GM10266 (cell line): ENCODE measurements around the gene PIK3C2G.

Experiments
- DNase-seq: peaks from one replicate; pipeline ENCODE4 v3.0.0; 2012; ENCODE audit errors: extremely low spot score
- TF ChIP-seq, protein P1 (sequence below): IDR thresholded peaks from 2 replicates; pipeline ENCODE4 v1.5.1; 2012; ENCODE audit warnings: mild to moderate bottlenecking, low read depth; ENCODE audit not compliant: control insufficient read depth, insufficient read depth; ENCODE audit errors: missing control alignments

Gene PIK3C2G

DNA sequence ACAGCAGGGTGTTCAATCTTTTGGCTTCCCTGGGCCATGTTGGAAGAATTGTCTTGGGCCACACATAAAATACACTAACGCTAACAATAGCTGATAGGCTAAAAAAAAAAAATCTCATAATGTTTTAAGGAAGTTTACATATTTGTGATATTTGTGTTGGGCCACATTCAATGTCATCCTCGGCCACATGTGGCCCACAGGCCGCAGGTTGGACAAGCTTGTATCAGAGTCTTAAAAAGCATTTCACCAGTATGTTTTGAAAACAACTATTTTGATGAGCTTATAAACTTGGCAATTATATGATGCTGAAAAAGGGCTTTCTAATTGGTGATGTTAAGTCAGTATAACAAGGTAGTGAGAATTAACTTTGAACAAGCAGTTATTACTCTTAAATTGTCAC, 78.9 kb downstream of the PIK3C2G start:
- TF ChIP-seq, protein P1, sequence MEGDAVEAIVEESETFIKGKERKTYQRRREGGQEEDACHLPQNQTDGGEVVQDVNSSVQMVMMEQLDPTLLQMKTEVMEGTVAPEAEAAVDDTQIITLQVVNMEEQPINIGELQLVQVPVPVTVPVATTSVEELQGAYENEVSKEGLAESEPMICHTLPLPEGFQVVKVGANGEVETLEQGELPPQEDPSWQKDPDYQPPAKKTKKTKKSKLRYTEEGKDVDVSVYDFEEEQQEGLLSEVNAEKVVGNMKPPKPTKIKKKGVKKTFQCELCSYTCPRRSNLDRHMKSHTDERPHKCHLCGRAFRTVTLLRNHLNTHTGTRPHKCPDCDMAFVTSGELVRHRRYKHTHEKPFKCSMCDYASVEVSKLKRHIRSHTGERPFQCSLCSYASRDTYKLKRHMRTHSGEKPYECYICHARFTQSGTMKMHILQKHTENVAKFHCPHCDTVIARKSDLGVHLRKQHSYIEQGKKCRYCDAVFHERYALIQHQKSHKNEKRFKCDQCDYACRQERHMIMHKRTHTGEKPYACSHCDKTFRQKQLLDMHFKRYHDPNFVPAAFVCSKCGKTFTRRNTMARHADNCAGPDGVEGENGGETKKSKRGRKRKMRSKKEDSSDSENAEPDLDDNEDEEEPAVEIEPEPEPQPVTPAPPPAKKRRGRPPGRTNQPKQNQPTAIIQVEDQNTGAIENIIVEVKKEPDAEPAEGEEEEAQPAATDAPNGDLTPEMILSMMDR = no peak
- DNase-seq = no peak

DNA sequence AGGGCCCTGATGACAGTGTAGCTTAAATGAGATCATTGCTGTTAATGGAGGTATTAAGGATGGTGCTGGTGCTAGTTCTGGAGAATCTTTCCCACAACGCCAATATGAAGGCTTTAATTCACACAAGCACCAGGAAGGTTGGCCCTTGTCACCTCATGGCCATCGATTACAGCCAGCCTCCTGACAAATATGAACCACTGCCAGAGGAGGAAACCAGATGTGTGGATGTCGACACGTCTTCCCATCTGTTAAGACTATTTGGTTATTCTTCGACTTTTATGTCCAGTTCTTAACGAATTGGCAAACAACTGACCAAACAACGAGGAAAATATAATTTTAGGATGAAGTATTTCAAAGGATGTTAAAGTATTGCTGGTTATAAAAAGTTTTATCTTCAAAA, 79.5 kb downstream of the PIK3C2G start:
- TF ChIP-seq, protein P1 = no peak
- DNase-seq = no peak

DNA sequence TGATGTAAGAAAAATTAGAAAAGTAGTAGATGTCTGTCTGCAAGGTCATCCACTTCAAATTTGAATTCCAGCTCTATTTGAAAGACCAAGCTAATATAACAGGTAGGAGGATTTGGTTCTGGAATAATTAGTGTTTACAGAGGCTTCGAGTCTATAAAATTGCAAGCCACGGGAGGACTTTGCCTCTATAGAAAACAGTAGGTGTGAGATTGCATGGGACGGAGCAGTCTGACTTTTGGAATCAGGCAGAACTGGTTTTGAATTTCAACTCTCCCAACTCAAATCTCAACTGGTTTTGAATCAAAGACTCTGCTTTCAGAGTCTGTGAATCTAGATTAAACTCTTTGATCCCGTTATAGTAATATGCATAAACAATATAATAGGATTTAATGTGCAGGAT, 82.4 kb downstream of the PIK3C2G start:
- TF ChIP-seq, protein P1 = no peak
- no peak for DNase-seq

DNA sequence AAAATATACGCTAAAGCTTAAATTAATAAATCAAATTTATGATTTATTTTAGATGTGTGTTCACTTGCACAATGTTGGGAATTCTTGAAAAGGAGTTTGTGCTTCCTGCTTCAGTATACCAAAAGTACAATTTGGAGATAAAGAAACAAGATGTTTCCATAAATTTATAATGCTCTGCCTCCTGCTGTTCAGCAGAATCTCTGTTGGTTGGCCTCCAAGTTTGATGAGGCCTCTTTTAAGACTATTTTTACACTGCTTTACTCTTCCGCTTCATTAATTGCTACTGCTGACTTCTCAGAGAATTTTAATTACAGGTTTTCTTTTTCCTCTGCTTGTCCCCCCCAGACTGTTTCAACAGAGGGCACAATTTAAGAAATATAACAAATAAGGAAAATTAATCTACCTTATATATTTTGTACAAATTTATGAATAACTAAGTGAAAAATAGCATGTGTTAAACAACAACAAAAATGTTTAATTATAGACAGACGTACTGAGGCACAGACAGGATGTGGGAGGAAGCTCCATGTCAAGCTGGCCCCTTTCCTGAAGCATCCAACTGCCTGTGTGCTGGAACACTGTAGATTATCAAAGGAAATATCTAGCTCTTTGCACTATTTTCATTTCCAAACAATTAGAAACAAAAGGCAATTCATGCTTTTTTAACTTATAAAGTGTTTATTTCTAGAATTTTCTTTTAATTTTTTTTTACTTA, 83.9 kb downstream of the PIK3C2G start:
- no peak for DNase-seq
- TF ChIP-seq, protein P1 = no peak

DNA sequence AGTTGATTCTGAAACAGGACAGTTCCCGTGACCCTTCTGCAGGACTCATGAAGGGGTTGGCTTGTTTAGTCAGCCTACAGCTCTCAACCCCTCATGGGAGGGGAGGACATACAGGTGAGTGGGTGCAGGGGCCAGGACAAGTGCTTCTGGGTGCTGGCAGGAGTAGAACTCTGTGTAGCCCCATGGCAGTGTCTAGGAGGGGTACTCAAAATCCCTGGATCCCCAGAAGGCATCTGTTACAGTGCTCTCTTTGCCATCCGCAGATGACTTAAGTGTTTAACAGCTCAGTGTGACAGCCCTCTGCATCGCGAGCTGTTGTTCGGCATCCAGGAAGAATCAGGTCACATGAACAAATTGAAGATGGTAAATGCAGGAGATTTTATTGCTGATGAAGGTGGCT, 91.0 kb downstream of the PIK3C2G start:
- no peak for DNase-seq
- TF ChIP-seq, protein P1 = no peak

DNA sequence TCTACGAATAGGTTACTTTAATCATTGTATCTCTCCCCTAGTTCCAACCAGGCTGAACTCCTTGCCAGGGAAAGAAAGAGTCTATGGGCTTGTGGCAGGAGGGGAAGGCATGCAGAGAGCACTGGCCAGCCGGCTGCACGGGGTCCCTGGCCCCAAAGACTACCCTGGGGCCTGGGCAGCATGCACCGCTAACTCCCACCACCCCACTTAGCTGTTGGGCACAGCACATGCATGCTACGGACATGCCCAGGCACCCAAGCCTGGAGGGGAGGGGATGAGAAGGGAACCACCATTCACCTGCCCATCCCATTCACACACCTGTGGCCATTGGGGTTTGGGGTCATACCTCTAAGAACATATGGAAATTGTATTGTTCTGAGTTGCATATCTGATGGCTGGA, 94.1 kb downstream of the PIK3C2G start:
- no peak for DNase-seq
- TF ChIP-seq, protein P1 = no peak

DNA sequence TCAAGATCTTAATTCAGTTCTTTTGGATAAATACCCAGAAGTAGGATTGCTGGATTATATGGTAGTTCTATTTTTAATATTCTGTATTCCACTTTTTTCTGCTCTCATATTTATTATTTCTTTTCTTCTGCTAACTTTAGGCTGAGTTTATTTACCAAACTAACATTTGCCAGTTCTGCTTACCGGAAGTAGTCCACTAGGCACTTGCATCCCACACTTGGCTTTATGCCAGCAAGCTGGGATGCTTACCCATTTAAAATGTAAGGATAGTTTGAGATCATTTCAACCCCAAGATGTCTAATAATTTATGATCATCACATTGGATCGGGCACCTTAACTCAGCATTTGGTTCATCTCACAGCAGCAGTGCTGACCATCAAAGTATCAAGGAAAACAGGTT, 96.8 kb downstream of the PIK3C2G start:
- TF ChIP-seq, protein P1 = no peak
- DNase-seq = no peak
